ENCODE results near the gene JMJD4.

The JMJD4 gene

GRCh38 chr1:227774051-227774731 lies 39.1 kb upstream of the JMJD4 start:
- H3K4me2 ChIP-seq (ENCODE audit: low read length): no peak overlapping the region
- H3K9me3 ChIP-seq (ENCODE audit: control insufficient read depth, insufficient read depth, low read length): no peaks in the 10 kb centered on the region
- no peaks in the 10 kb centered on the region for H3K9me2 ChIP-seq (replicated peaks; ENCODE audit: control insufficient read depth, low read length)
- no peak for TF ChIP-seq EZH2phosphoT487 (IDR thresholded peaks at IDR 0.05; ENCODE audit: borderline replicate concordance, low read length)
- TF ChIP-seq CTCF (IDR thresholded peaks at IDR 0.05; ENCODE audit: low read depth, low read length, poor library complexity, severe bottlenecking): no peak
- no peak overlapping the region for H3K4me3 ChIP-seq (ENCODE audit: low read length)
- no peaks in the 10 kb centered on the region for H3K4me1 ChIP-seq (ENCODE audit: control insufficient read depth, low read length)
- H3K79me2 ChIP-seq (ENCODE audit: control insufficient read depth, low read length): no peaks in the 10 kb centered on the region
- H3K36me3 ChIP-seq (ENCODE audit: control insufficient read depth, low read length): no peaks in the 10 kb centered on the region
- H3K27me3 ChIP-seq (ENCODE audit: control insufficient read depth, low read length): no peaks in the 10 kb centered on the region
- H4K20me1 ChIP-seq (ENCODE audit: control insufficient read depth, insufficient read depth, low read depth, low read length): no peaks in the 10 kb centered on the region
- no peaks in the 10 kb centered on the region for H3F3A ChIP-seq (ENCODE audit: control insufficient read depth, insufficient read depth)
- H3K27ac ChIP-seq (ENCODE audit: low read depth, low read length): no peak overlapping the region

- TF ChIP-seq CTCF (IDR thresholded peaks at IDR 0.05; ENCODE audit: low read depth, low read length, poor library complexity, severe bottlenecking): no peak
- TF ChIP-seq EZH2phosphoT487 (IDR thresholded peaks at IDR 0.05; ENCODE audit: borderline replicate concordance, low read length): no peak
- Histone ChIP-seq H3K9me3 (ENCODE audit: control insufficient read depth, insufficient read depth, low read length) (no peaks in the 10 kb centered on the region), H3F3A (ENCODE audit: control insufficient read depth, insufficient read depth) (no peaks in the 10 kb centered on the region), H3K79me2 (ENCODE audit: control insufficient read depth, low read length) (no peaks in the 10 kb centered on the region), H4K20me1 (ENCODE audit: control insufficient read depth, insufficient read depth, low read depth, low read length) (no peaks in the 10 kb centered on the region), H3K36me3 (ENCODE audit: control insufficient read depth, low read length) (0 out of 2 replicates have a peak, but pooled peaks cover 4% of the 10 kb centered on the region), H3K27me3 (ENCODE audit: control insufficient read depth, low read length) (no peaks in the 10 kb centered on the region), H3K4me2 (ENCODE audit: low read length) (no peak overlapping the region), H3K4me3 (ENCODE audit: low read length) (no peak overlapping the region), H3K27ac (ENCODE audit: low read depth, low read length) (no peak overlapping the region), H3K9me2 (replicated peaks; ENCODE audit: control insufficient read depth, low read length) (no peaks in the 10 kb centered on the region), H3K4me1 (ENCODE audit: control insufficient read depth, low read length) (no peaks in the 10 kb centered on the region)
Observed at GRCh38 chr1:227773558-227773957, 38.5 kb upstream of the JMJD4 start.

- TF ChIP-seq EZH2phosphoT487 (IDR thresholded peaks at IDR 0.05; ENCODE audit: borderline replicate concordance, low read length) (no peak), CTCF (IDR thresholded peaks at IDR 0.05; ENCODE audit: low read depth, low read length, poor library complexity, severe bottlenecking) (no peak)
- H3K36me3 ChIP-seq (ENCODE audit: control insufficient read depth, low read length): peaks cover 21% of the 10 kb centered on the region; the same call in 1 of the 2 replicates
Observed at GRCh38 chr1:227771771-227772170, 36.7 kb upstream of the JMJD4 start.

More at GRCh38 chr1:227771771-227772170, 36.7 kb upstream of the JMJD4 start:
- Histone ChIP-seq H3K9me3 (ENCODE audit: control insufficient read depth, insufficient read depth, low read length) (no peaks in the 10 kb centered on the region), H3K9me2 (replicated peaks; ENCODE audit: control insufficient read depth, low read length) (no peaks in the 10 kb centered on the region), H3K4me1 (ENCODE audit: control insufficient read depth, low read length) (no peaks in the 10 kb centered on the region), H3K4me2 (ENCODE audit: low read length) (no peak overlapping the region), H4K20me1 (ENCODE audit: control insufficient read depth, insufficient read depth, low read depth, low read length) (peaks cover 6% of the 10 kb centered on the region; the same call in 1 of the 2 replicates), H3K27me3 (ENCODE audit: control insufficient read depth, low read length) (no peaks in the 10 kb centered on the region), H3F3A (ENCODE audit: control insufficient read depth, insufficient read depth) (no peaks in the 10 kb centered on the region), H3K27ac (ENCODE audit: low read depth, low read length) (no peak overlapping the region), H3K79me2 (ENCODE audit: control insufficient read depth, low read length) (no peaks in the 10 kb centered on the region), H3K4me3 (ENCODE audit: low read length) (no peak overlapping the region)

All from DOHH2 (cell line).